MM.1S (cell line): ENCODE data around the gene SLC2A13.

Experiments used
- DNase-seq: peaks from one replicate; pipeline ENCODE4 v3.0.0-alpha.2; 2015
- H2AFZ ChIP-seq: fragments of 300-600 bp; sonication (generic); 2 replicates; pipeline ENCODE4 v1.6.0; 2016; ENCODE audit warnings: antibody characterized with exemption, low read length
- H3F3A ChIP-seq: fragments of 300-600 bp; sonication (generic); 2 replicates; pipeline ENCODE4 v1.6.1; 2016; ENCODE audit warnings: mild to moderate bottlenecking, antibody characterized with exemption, low read length, moderate library complexity, mixed read lengths; ENCODE audit not compliant: insufficient read depth
- H3K27ac ChIP-seq: fragments of 300-600 bp; sonication (generic); 2 replicates; pipeline ENCODE4 v1.5.1; 2016; ENCODE audit warnings: mild to moderate bottlenecking, low read length
- H3K27me3 ChIP-seq: fragments of 300-600 bp; sonication (generic); replicated peaks from 2 replicates; pipeline ENCODE4 v1.6.0; 2016; ENCODE audit warnings: low read length; ENCODE audit not compliant: insufficient read depth
- H3K36me3 ChIP-seq: fragments of 300-600 bp; sonication (generic); replicated peaks from 2 replicates; pipeline ENCODE4 v1.6.1; 2016; ENCODE audit warnings: mild to moderate bottlenecking, low read length, mixed read lengths; ENCODE audit not compliant: insufficient read depth
- H3K4me1 ChIP-seq: fragments of 300-600 bp; sonication (generic); 2 replicates; pipeline ENCODE4 v1.6.1; 2016; ENCODE audit warnings: low read length, mixed read lengths
- H3K4me2 ChIP-seq: fragments of 300-600 bp; sonication (generic); 2 replicates; pipeline ENCODE4 v1.6.0; 2016; ENCODE audit warnings: low read depth, low read length
- H3K4me3 ChIP-seq: fragments of 300-600 bp; sonication (generic); 2 replicates; pipeline ENCODE4 v1.5.1; 2016; ENCODE audit warnings: low read length, mixed read lengths
- H3K79me2 ChIP-seq: fragments of 300-600 bp; sonication (generic); 2 replicates; pipeline ENCODE4 v1.6.1; 2016; ENCODE audit warnings: mixed run types, low read length, mixed read lengths
- H3K9ac ChIP-seq: fragments of 300-600 bp; sonication (generic); 2 replicates; pipeline ENCODE4 v1.6.1; 2016; ENCODE audit warnings: low read length, mixed read lengths
- H3K9me2 ChIP-seq: fragments of 300-600 bp; sonication (generic); replicated peaks from 2 replicates; pipeline ENCODE4 v1.6.1; 2016; ENCODE audit warnings: mild to moderate bottlenecking, low read length, mixed read lengths; ENCODE audit not compliant: insufficient read depth
- H3K9me3 ChIP-seq: fragments of 300-600 bp; sonication (generic); replicated peaks from 2 replicates; pipeline ENCODE4 v1.6.1; 2016; ENCODE audit warnings: mild to moderate bottlenecking, low read length, mixed read lengths; ENCODE audit not compliant: insufficient read depth
- H4K20me1 ChIP-seq: fragments of 300-600 bp; sonication (generic); 2 replicates; pipeline ENCODE4 v1.6.1; 2016; ENCODE audit warnings: mild to moderate bottlenecking, low read length, moderate library complexity, mixed read lengths; ENCODE audit not compliant: insufficient read depth
- CTCF ChIP-seq: fragments of 300-600 bp; sonication (generic); IDR thresholded peaks from 2 replicates; pipeline ENCODE4 v1.5.1; 2016; ENCODE audit warnings: antibody characterized with exemption, low read length, mixed read lengths
- EZH2 ChIP-seq: fragments of 300-600 bp; sonication (generic); optimal IDR thresholded peaks from 2 replicates; pipeline ENCODE3; 2017; ENCODE audit warnings: low read depth, mild to moderate bottlenecking, antibody characterized with exemption, low read length, mixed read lengths
- EZH2phosphoT487 ChIP-seq: fragments of 300-600 bp; sonication (generic); IDR thresholded peaks from 2 replicates; pipeline ENCODE4 v1.6.1; 2018; ENCODE audit warnings: antibody characterized with exemption, low read length

Gene SLC2A13

GRCh38 chr12:40123496-40123895 lies 17.6 kb upstream of the SLC2A13 start:
- Histone ChIP-seq H2AFZ (no peak overlapping the region), H3K79me2 (no peaks in the 10 kb centered on the region), H3K27ac (no peak overlapping the region), H3K4me1 (peaks cover 11% of the 10 kb centered on the region), H4K20me1 (no peaks in the 10 kb centered on the region), H3K9ac (no peak overlapping the region), H3K9me2 (no peaks in the 10 kb centered on the region), H3K4me2 (no peak overlapping the region), H3K36me3 (no peaks in the 10 kb centered on the region), H3F3A (no peaks in the 10 kb centered on the region), H3K9me3 (no peaks in the 10 kb centered on the region), H3K27me3 (no peaks in the 10 kb centered on the region), H3K4me3 (no peak overlapping the region)
- DNase-seq, result no peak
- no peak for TF ChIP-seq EZH2
- no peak for TF ChIP-seq CTCF
- no peak for TF ChIP-seq EZH2phosphoT487

- no peaks in the 10 kb centered on the region for H3K27me3 ChIP-seq
- no peaks in the 10 kb centered on the region for H4K20me1 ChIP-seq
- no peak for DNase-seq
- H3K36me3 ChIP-seq, result no peaks in the 10 kb centered on the region
- H2AFZ ChIP-seq, result no peak overlapping the region
- no peak overlapping the region for H3K9ac ChIP-seq
- H3K9me2 ChIP-seq, result no peaks in the 10 kb centered on the region
- no peaks in the 10 kb centered on the region for H3F3A ChIP-seq
- no peaks in the 10 kb centered on the region for H3K9me3 ChIP-seq
- no peaks in the 10 kb centered on the region for H3K79me2 ChIP-seq
- H3K4me2 ChIP-seq, result no peak overlapping the region
- H3K4me1 ChIP-seq, result peaks cover 10% of the 10 kb centered on the region
- H3K27ac ChIP-seq, result no peak overlapping the region
- TF ChIP-seq EZH2 (no peak), CTCF (no peak), EZH2phosphoT487 (no peak)
- H3K4me3 ChIP-seq, result no peak overlapping the region
Measured at GRCh38 chr12:40122842-40123241, 17.0 kb upstream of the SLC2A13 start.

GRCh38 chr12:40117818-40118217 lies 11.9 kb upstream of the SLC2A13 start:
- no peaks in the 10 kb centered on the region for H3K9me2 ChIP-seq
- H3K9me3 ChIP-seq, result no peaks in the 10 kb centered on the region
- DNase-seq, result peak; percentile 22
- H3K4me1 ChIP-seq, result peaks cover 7% of the 10 kb centered on the region
- no peak overlapping the region for H3K27ac ChIP-seq
- H3K4me2 ChIP-seq, result peak overlapping the region; percentile 35; the same call in 1 of the 2 replicates
- H3F3A ChIP-seq, result no peaks in the 10 kb centered on the region
- no peak overlapping the region for H3K4me3 ChIP-seq
- H4K20me1 ChIP-seq, result no peaks in the 10 kb centered on the region
- no peaks in the 10 kb centered on the region for H3K27me3 ChIP-seq
- no peak for TF ChIP-seq EZH2
- TF ChIP-seq EZH2phosphoT487, result no peak
- TF ChIP-seq CTCF, result no peak
- H3K9ac ChIP-seq, result no peak overlapping the region
- no peak overlapping the region for H2AFZ ChIP-seq
- H3K36me3 ChIP-seq, result no peaks in the 10 kb centered on the region
- no peaks in the 10 kb centered on the region for H3K79me2 ChIP-seq
